Cardiac fibroblast (primary cell): ENCODE data around the gene SCNN1A.

Experiments used
- DNase-seq, 2 donors: peaks; one replicate each; pipeline versions ENCODE4 v3.0.0 to v3.0.0-alpha.2; 2010; ENCODE audit warnings: low read depth in 2 of 2
- H3K4me3 ChIP-seq, 2 donors: replicated peaks in 1 of 2; 1 replicate in 1 of 2; 2 replicates in 1 of 2; pipeline ENCODE4 v1.5.1; 2011; ENCODE audit warnings: low read depth in 2 of 2, low read length in 2 of 2, mild to moderate bottlenecking in 2 of 2, moderate library complexity in 1 of 2
- CTCF ChIP-seq: IDR thresholded peaks from one replicate; pipeline ENCODE4 v1.5.1; 2011; ENCODE audit warnings: low read depth, mild to moderate bottlenecking, low read length, inconsistent platforms

SCNN1A gene

GRCh38 chr12:6341417-6342139 is 33.8 kb downstream of the SCNN1A start, which contains the start of gene TNFRSF1A:
Gene TNFRSF1A (minus strand): TSS chr12:6342076. CDS start chr12:6341814, 262 bp downstream.
- peak within 1 kb of the TSS; percentile 99 to 100 for H3K4me3 ChIP-seq
- no peak for TF ChIP-seq CTCF
- DNase-seq: peak; percentile 87 to 92

- no peak for TF ChIP-seq CTCF
- H3K4me3 ChIP-seq: peak overlapping the region; percentile 99 to 100
- DNase-seq: peak; percentile 12 to 29
These were observed 34.5 kb downstream of the SCNN1A start for GRCh38 chr12:6340745-6341416.

GRCh38 chr12:6340032-6340638 is 35.2 kb downstream of the SCNN1A start:
- peak overlapping the region; percentile 99 to 100 for H3K4me3 ChIP-seq
- DNase-seq: peak; percentile 67 to 79
- no peak for TF ChIP-seq CTCF

GRCh38 chr12:6338955-6339354 is 36.4 kb downstream of the SCNN1A start:
- peak overlapping the region; percentile 99 to 100 for H3K4me3 ChIP-seq
- no peak for TF ChIP-seq CTCF

GRCh38 chr12:6338536-6338935 is 36.8 kb downstream of the SCNN1A start:
- peak overlapping the region; percentile 99 to 100 for H3K4me3 ChIP-seq
- peak in 1 of 2 donors; percentile 26 for DNase-seq

More at GRCh38 chr12:6338955-6339354, 36.4 kb downstream of the SCNN1A start:
- DNase-seq: peak in 1 of 2 donors; percentile 24

GRCh38 chr12:6337958-6338433 is 37.4 kb downstream of the SCNN1A start:
- H3K4me3 ChIP-seq: peak overlapping the region; percentile 99 to 100
- TF ChIP-seq CTCF: no peak
- peak; percentile 56 to 79 for DNase-seq
